Spleen (tissue), 7 donors: ENCODE results near the gene TAOK1.

ENCODE experiments used
- POLR2A ChIP-seq, 3 donors: fragments of 450-650 bp; IDR thresholded peaks; one replicate each; pipeline ENCODE4 v1.5.1; 2017; ENCODE audit warnings: antibody characterized with exemption in 3 of 3, mild to moderate bottlenecking in 1 of 3
- TF ChIP-seq, protein P1 (sequence below), 11 experiments: fragments of 200-600 bp in 7 of 11; fragments of 450-650 bp in 4 of 11; sonication (generic) in 4 of 11; IDR thresholded peaks in 8 of 11; conservative IDR thresholded peaks in 3 of 11; 1 replicate in 7 of 11; 2 replicates in 4 of 11; pipeline versions ENCODE4 v1.4.0 to v1.8.0; 2016 to 2021; ENCODE audit warnings: antibody characterized with exemption in 11 of 11, inconsistent platforms in 4 of 11, mild to moderate bottlenecking in 1 of 11
- donor health status: DM: no; HTN: no; CAD: no; lungs with moderate emphysema.
- donor health status: DM: no; HTN: no; CAD: no.
- donor health status: DM: no; HTN: no; CAD: no.

- TF ChIP-seq, protein P1, sequence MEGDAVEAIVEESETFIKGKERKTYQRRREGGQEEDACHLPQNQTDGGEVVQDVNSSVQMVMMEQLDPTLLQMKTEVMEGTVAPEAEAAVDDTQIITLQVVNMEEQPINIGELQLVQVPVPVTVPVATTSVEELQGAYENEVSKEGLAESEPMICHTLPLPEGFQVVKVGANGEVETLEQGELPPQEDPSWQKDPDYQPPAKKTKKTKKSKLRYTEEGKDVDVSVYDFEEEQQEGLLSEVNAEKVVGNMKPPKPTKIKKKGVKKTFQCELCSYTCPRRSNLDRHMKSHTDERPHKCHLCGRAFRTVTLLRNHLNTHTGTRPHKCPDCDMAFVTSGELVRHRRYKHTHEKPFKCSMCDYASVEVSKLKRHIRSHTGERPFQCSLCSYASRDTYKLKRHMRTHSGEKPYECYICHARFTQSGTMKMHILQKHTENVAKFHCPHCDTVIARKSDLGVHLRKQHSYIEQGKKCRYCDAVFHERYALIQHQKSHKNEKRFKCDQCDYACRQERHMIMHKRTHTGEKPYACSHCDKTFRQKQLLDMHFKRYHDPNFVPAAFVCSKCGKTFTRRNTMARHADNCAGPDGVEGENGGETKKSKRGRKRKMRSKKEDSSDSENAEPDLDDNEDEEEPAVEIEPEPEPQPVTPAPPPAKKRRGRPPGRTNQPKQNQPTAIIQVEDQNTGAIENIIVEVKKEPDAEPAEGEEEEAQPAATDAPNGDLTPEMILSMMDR (IDR thresholded peaks at IDR 0.05 in 8 of 11, conservative IDR thresholded peaks at IDR 0.05 in 3 of 11), result no peak
- TF ChIP-seq POLR2A (IDR thresholded peaks at IDR 0.05), result no peak
Observed at GRCh38 chr17:29442451-29442850, 52.3 kb downstream of the TAOK1 start.
